Measurements from ENCODE around the gene BET1. TPM values are rescaled to one million over a fixed set of nuclear protein-coding genes. Genes with fewer than 3 reads are reported as not detected.

Gene BET1
- total and polyA plus RNA-seq, 2 donors from 2014 or later: 25.8 to 32.2 TPM

GRCh38 chr7:94052398-94053180 lies 48.4 kb upstream of the BET1 start:
- intact Hi-C loops (cut with DNase I): no loop called here
- H3K9me3 ChIP-seq (ENCODE audit: control insufficient read depth in 2 of 3, insufficient read depth in 1 of 3, low read length in 3 of 3): no peaks in the 10 kb centered on the region
- H3K4me3 ChIP-seq (ENCODE audit: low read length in 3 of 3): no peak overlapping the region
- TF ChIP-seq CTCF (IDR thresholded peaks at IDR 0.05; ENCODE audit: borderline replicate concordance, extremely low read depth, insufficient read depth): no peak
- H3K27ac ChIP-seq (ENCODE audit: low read depth in 2 of 2, low read length in 2 of 2): no peak overlapping the region
- no peak for FAIRE-seq
- no peaks in the 10 kb centered on the region for H3K27me3 ChIP-seq (ENCODE audit: control insufficient read depth, insufficient read depth, low read length)
- DNase-seq: peak in 3 of 5 donors; percentile 18 to 61 (median 46)
- no peak overlapping the region for H3K9ac ChIP-seq (ENCODE audit: low read length in 3 of 3)
- H3K36me3 ChIP-seq (ENCODE audit: control insufficient read depth in 2 of 3, insufficient read depth in 3 of 3, low read length in 3 of 3): no peaks in the 10 kb centered on the region
- H3K4me1 ChIP-seq (ENCODE audit: control insufficient read depth in 2 of 3, insufficient read depth in 2 of 3, low read depth in 1 of 3, low read length in 3 of 3): no peaks in the 10 kb centered on the region

DNA sequence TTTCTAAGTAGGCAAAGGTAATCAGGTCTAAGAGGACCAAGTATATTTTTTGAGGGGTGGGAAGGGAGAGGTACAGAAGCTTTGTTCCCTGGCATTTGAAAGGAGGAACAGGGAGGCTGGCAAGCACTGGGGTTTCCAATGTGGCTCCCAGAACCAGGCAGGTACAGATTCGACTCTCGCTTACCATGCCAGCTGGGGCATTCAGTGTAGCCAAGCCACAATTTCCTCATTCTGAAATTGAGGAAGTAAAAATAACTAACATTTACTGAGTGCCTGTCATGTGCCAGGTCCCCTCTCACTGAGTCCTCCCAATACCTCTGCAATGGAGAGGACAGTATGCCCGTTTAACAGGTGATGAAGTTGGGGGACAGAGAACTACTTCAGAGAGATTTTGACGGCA lies 45.9 kb upstream of the BET1 start:
- no peak for FAIRE-seq
- Histone ChIP-seq H3K27me3 (ENCODE audit: control insufficient read depth, insufficient read depth, low read length) (no peaks in the 10 kb centered on the region), H3K4me1 (ENCODE audit: control insufficient read depth in 2 of 3, insufficient read depth in 2 of 3, low read depth in 1 of 3, low read length in 3 of 3) (no peaks in the 10 kb centered on the region), H3K9ac (ENCODE audit: low read length in 3 of 3) (no peak overlapping the region), H3K27ac (ENCODE audit: low read depth in 2 of 2, low read length in 2 of 2) (no peak overlapping the region), H3K4me3 (ENCODE audit: low read length in 3 of 3) (no peak overlapping the region), H3K36me3 (ENCODE audit: control insufficient read depth in 2 of 3, insufficient read depth in 3 of 3, low read length in 3 of 3) (no peaks in the 10 kb centered on the region), H3K9me3 (ENCODE audit: control insufficient read depth in 2 of 3, insufficient read depth in 1 of 3, low read length in 3 of 3) (no peaks in the 10 kb centered on the region)
- intact Hi-C loops (cut with DNase I): no loop called here
- TF ChIP-seq CTCF (IDR thresholded peaks at IDR 0.05; ENCODE audit: borderline replicate concordance, extremely low read depth, insufficient read depth): no peak
- no peak for DNase-seq

DNA sequence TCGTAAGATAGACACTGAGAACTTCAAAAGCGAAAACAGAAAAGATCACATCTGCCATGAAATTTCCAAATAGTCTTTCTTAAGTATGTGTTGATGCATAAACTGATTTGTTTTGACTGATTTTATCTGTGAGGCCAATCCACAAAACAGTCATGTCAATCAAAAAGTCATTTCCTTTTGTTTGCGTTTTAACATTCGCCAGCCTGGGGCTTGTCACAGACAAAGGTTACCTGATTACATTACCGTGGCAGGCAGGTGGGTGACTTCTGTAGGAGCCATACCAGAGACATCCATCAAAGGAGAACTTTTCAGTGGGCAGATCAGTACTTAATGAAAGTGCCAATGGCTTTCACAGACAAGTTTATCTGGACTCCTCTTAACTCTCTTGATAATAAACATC lies 45.5 kb upstream of the BET1 start:
- Histone ChIP-seq H3K4me3 (ENCODE audit: low read length in 3 of 3) (no peak overlapping the region), H3K4me1 (ENCODE audit: control insufficient read depth in 2 of 3, insufficient read depth in 2 of 3, low read depth in 1 of 3, low read length in 3 of 3) (no peaks in the 10 kb centered on the region), H3K9me3 (ENCODE audit: control insufficient read depth in 2 of 3, insufficient read depth in 1 of 3, low read length in 3 of 3) (no peaks in the 10 kb centered on the region), H3K27ac (ENCODE audit: low read depth in 2 of 2, low read length in 2 of 2) (no peak overlapping the region), H3K27me3 (ENCODE audit: control insufficient read depth, insufficient read depth, low read length) (no peaks in the 10 kb centered on the region), H3K36me3 (ENCODE audit: control insufficient read depth in 2 of 3, insufficient read depth in 3 of 3, low read length in 3 of 3) (no peaks in the 10 kb centered on the region), H3K9ac (ENCODE audit: low read length in 3 of 3) (no peak overlapping the region)
- DNase-seq (peak in 1 of 5 donors; percentile 21), FAIRE-seq (no peak)
- intact Hi-C loops (cut with DNase I): no loop called here
- no peak for TF ChIP-seq CTCF (IDR thresholded peaks at IDR 0.05; ENCODE audit: borderline replicate concordance, extremely low read depth, insufficient read depth)
